ENCODE measurements around the gene ZNF687.

Gene ZNF687

GRCh38 chr1:151290709-151291303 lies 8.7 kb downstream of the ZNF687 start:
- H3K4me3 ChIP-seq (ENCODE audit: low read depth, low read length): no peak overlapping the region
- no peak for TF ChIP-seq CTCF (IDR thresholded peaks at IDR 0.05; ENCODE audit: low read depth, low read length)
- DNase-seq: no peak
- peaks cover 60% of the 10 kb centered on the region for H3K36me3 ChIP-seq
- H3K9me3 ChIP-seq: no peaks in the 10 kb centered on the region
- no peaks in the 10 kb centered on the region for H3K27me3 ChIP-seq
- H3K4me1 ChIP-seq: no peaks in the 10 kb centered on the region

- Histone ChIP-seq H3K27me3 (no peaks in the 10 kb centered on the region), H3K4me1 (no peaks in the 10 kb centered on the region), H3K9me3 (no peaks in the 10 kb centered on the region), H3K4me3 (ENCODE audit: low read depth, low read length) (no peak overlapping the region), H3K36me3 (peaks cover 60% of the 10 kb centered on the region)
- TF ChIP-seq CTCF (IDR thresholded peaks at IDR 0.05; ENCODE audit: low read depth, low read length): no peak
- no peak for DNase-seq
Measured at GRCh38 chr1:151292207-151293030, 10.3 kb downstream of the ZNF687 start.

GRCh38 chr1:151293093-151293492 lies 11.0 kb downstream of the ZNF687 start:
- Histone ChIP-seq H3K36me3 (peaks cover 60% of the 10 kb centered on the region), H3K27me3 (no peaks in the 10 kb centered on the region), H3K9me3 (no peaks in the 10 kb centered on the region), H3K4me3 (ENCODE audit: low read depth, low read length) (no peak overlapping the region), H3K4me1 (no peaks in the 10 kb centered on the region)
- TF ChIP-seq CTCF (IDR thresholded peaks at IDR 0.05; ENCODE audit: low read depth, low read length): no peak
- DNase-seq: no peak

- Histone ChIP-seq H3K4me1 (no peaks in the 10 kb centered on the region), H3K4me3 (ENCODE audit: low read depth, low read length) (no peak overlapping the region), H3K9me3 (no peaks in the 10 kb centered on the region), H3K27me3 (no peaks in the 10 kb centered on the region), H3K36me3 (peaks cover 65% of the 10 kb centered on the region)
- DNase-seq: no peak
- TF ChIP-seq CTCF (IDR thresholded peaks at IDR 0.05; ENCODE audit: low read depth, low read length): no peak
Measured at GRCh38 chr1:151294742-151295462, 12.8 kb downstream of the ZNF687 start.

- H3K36me3 ChIP-seq: peaks cover 60% of the 10 kb centered on the region
Measured at GRCh38 chr1:151309811-151310323, 27.8 kb downstream of the ZNF687 start.

More at GRCh38 chr1:151309811-151310323, 27.8 kb downstream of the ZNF687 start:
- peak; percentile 56 for DNase-seq
- no peaks in the 10 kb centered on the region for H3K9me3 ChIP-seq
- H3K4me3 ChIP-seq (ENCODE audit: low read depth, low read length): no peak overlapping the region
- TF ChIP-seq CTCF (IDR thresholded peaks at IDR 0.05; ENCODE audit: low read depth, low read length): no peak
- peaks cover 15% of the 10 kb centered on the region for H3K4me1 ChIP-seq
- H3K27me3 ChIP-seq: no peaks in the 10 kb centered on the region
